GM18502 (cell line): ENCODE measurements around the gene DNAH12.
"Not testable (repeated sequence)": the region's sequence is repeated elsewhere in the genome, so short reads cannot be mapped to it uniquely, and the experiment has no call there.

Source experiments
- ATAC-seq: cut with Tn5 transposase; IDR thresholded peaks from one replicate; pipeline ENCODE4 v1.9.1; 2021; ENCODE audit warnings: mild to moderate bottlenecking; ENCODE audit not compliant: unreplicated experiment, poor library complexity

The DNAH12 gene

DNA sequence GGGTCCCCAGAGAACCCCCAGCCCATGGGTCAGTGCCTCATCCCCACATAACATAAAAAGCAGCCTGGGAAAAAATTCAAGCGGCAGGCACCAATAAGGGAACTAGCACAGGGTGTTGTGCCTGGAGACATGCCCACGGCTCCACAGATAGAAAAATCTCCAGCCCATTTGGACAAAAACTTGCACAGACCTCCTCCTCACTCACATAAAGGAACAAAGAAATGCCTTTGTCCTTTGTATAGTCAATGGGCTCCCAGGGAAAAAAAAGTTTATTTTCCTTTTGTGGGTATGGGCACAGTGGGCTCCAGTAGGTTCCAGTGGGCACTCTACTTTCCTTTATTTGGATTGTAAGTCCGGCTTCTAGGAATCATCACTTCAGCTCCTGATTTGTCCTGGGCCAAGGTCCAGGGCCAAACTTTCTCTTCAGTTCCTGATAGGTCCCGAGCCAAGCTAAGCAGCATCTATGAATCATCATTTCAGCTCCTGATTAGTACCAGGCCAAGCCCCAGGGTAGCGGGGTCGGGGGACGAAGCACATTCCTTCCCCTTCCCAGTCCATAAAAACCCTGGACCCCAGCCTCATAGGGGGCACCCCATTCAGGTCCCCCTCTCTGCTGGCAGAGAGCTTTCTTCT is 1.6 kb upstream of the DNAH12 start:
- ATAC-seq: no peak

DNA sequence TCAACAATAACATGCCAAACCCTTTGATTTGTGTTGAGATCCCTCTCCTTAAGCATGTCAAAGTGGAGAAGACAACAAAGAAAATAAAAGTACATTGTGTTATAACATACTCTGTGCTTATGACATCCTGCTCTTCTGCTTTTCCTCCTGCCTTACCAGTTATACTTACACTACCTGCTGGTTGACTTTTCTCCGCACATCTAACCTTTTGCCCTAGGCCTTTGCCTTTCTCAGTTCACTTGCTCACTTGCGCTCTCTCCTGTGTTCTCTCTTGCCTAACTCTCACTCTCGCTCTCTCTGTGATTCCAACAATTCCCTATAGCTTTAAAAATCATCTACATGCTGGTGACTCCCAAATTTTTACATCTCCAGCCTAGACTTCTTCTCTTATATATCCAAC is 5.7 kb downstream of the DNAH12 start:
- no peak for ATAC-seq

DNA sequence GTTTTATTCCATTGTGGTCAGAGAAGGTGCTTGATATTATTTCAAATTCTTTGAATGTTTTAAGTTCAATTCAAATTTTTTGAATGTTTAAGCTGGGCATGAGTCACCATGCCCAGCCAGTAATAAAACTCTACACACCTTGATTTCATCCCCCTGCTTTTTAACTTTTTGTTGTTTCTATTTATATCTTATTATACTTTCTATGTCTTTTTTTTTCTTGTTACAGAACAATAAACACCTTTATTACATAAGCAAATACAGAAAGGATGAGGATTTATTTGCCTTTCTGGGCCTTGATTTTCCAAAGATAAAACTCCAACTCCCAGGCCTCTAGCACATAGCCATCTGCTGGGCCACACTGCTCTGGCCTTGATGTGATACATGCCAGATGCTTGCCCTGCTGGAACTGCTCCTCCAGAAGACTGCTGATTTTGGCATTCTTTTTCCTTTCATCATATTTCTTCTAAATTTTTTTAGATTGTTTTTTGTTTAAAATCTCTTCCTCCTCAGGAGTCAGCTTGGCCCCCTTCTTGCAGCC is 14.0 kb downstream of the DNAH12 start:
- ATAC-seq: no peak

DNA sequence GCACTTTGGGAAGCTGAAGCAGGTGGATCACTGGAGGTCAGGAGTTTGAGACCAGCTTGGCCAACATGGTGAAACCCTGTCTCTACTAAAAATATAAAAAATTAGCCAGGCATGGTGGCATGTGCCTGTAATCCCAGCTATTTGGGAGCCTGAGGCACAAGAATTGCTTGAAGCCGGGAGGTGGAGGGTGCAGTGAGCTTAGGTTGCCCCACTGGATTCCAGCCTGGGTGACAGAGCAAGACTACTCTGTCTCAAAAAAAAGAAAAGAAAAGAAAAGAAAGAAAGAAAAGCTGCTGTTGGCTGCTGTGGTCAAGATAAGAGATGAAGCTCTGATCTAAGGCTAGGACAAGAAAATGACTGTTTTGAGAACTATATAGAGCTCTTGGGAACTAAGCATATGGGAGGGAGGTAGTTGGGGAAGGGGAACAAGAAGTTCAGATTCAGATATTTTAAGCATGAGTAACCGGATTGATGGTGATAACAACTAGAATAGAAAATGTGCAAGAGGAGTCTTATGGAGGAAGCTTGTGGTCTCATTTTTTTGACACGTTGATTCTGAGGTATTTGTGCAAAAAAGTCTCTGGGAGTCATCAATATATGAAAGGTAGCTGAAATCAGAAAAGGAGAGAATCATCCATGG is 25.7 kb downstream of the DNAH12 start:
- no peak for ATAC-seq

DNA sequence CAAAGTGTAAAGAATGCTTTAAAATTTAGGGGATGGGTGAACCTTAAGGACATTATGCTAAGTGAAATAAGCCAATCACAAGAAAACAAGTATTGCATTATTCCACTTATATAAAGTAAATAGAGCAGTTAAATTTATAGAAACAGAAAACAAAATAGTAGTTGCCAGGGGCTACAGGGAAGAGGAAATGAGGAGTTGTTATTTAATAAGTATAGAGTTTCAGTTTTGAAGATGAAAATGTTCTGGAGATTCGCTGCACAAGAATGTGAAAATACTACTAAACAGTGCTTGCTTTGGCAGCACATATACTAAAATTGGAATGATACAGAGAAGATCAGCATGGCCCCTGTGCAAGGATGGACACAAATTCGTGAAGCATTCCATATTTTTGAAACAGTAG is 32.0 kb downstream of the DNAH12 start:
- no peak for ATAC-seq

DNA sequence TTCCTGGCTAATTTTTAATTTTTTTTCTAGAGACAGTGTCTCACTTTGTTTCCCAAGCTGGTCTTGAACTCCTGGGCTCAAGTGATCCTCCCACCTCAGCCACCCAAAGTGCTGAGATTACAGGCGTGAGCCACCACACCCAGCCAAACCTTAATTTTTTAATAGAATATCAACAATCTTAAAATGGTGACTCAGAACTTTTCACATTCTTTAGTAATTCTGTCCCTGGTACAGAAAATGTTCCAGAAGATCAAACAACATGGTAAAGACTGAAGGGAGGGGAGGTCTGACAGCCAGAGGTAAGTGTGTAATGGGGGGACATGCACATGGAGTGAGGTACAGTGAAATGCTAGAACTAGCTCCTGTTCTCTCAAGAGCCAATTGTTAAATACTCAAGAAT is 38.2 kb downstream of the DNAH12 start:
- no peak for ATAC-seq

DNA sequence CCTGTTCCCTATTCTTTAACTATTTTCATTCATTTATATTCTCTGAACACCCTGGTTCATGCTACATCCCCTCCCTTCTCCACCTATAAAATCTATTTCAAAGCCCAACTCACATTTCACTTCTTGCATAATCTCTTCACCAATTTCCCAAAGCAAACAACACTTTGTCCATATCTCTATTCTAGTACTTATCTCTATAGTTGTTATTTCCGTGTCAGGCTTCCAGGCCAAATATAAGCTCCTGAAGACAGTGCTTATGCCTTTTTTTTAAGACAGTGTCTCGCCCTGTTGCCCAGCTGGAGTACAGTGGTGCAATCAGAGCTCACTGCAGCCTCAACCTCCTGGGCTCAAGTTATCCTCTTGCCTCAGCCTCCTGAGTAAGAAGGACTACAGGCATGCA is 43.6 kb downstream of the DNAH12 start:
- ATAC-seq: no peak

DNA sequence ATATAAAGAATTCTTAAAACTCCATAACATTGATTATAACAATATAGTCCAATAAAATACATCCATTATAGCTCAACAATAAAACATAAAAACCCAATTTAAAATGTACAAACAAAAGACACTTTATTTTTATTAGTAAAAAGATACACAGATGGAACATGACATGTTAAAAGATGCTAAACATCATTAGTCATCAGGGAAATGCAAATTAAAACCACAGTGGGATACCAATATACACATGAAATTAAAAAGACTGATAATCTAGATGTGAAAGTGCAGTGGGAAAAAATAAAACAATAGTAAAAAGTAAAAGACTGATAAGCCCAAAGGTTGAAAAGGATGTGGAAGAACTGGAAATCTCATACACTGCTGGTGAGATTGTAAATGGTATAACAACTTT is 46.2 kb downstream of the DNAH12 start:
- ATAC-seq: no peak

DNA sequence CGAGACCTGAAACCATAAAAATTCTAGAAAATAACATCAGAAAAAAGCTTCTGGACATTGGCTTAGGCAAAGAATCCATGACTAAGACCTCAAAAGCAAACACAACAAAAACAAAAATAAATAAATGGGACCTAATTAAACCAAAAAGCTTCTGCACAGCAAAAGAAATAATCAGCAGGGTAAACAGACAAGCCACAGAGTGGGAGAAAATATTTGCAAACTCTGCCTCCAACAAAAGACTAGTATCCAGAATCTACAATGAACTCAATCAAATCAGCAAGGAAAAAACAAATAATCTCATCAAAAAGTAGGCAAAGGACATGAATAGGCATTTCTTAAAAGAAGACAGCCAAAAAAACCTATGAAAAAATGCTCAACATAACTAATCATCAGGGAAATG is 59.6 kb downstream of the DNAH12 start:
- no peak for ATAC-seq

DNA sequence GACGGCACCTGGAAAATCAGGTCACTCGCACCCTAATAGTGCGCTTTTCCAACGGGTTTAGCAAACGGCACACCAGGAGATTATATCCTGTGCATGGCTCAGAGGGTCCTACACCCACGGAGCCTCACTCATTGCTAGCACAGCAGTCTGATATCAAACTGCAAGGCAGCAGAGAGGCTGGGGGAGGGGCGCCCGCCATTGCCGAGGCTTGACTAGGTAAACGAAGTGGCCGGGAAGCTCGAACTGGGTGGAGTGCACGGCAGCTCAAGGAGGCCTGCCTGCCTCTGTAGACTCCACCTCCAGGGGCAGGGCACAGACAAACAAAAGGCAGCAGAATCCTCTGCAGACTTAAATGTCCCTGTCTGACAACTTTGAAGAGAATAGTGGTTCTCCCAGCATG is 67.0 kb downstream of the DNAH12 start:
- not testable (repeated sequence) for ATAC-seq

DNA sequence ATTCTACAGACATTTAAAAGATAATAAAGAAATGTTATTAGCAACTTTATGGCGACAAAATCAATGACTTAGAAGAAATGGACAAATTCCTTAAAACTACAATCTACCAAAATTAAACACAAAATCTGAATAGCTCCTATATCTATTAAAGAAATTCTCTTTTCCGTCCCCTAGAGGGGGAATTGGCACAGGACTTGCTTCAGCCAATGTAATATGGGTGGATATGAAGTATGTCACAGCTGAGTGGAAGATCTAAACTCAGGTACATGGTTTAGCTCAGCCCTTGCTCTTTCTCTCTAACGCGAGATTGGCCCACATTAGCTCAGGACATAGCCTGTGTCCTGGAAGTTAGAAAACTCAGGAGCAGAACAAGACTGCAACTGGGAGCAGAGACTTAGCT is 79.3 kb downstream of the DNAH12 start:
- no peak for ATAC-seq

DNA sequence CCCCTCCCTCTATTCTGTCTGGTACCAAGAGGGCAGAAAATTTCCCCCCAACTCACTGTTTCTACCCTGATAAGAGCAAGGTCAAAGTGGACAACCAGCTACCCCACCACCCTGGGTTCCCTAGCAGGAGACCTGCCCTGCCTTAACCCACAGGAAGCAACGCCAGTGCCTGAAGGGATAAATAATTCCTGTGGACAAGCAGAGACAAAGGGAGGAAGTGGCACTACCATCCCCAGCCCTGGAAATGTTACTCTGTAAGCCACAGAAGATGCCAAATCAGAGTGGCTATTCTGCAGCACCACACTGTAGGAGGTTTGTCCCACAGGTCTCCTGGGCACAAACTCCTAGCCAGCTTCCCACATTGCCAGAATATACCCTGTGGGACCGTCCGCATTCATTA is 80.1 kb downstream of the DNAH12 start:
- no peak for ATAC-seq

DNA sequence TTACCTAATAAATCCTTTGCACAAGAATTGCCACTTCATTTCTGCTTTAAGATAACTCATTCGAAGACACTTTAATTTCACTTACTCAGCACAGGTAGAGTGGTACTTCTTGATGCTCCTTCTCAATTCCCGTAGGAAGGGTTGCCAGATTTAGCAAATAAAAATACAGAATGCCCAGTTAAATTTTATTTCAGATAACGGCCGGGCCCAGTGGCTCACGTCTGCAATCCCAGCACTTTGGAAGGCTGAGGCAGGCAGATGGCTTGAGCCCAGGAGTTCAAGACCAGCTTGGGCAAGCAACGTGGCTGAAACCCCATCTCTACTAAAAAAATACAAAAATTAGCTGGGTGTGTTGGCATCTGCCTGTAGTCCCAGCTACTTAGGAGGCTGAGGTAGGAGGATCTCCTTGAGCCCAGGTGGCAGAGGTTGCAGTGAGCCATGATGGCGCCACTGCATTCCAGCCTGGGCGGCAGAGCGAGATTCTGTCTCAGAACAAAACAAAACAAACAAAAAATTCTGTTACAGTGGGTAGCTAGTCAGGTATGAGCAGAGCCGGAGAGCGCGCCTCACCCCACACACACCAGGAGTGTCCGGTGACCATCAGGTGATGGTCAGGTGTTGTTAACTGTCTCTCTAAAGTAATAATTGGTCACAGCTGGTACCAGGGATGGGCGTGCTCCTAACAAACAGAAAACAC is 92.8 kb downstream of the DNAH12 start:
- no peak for ATAC-seq

DNA sequence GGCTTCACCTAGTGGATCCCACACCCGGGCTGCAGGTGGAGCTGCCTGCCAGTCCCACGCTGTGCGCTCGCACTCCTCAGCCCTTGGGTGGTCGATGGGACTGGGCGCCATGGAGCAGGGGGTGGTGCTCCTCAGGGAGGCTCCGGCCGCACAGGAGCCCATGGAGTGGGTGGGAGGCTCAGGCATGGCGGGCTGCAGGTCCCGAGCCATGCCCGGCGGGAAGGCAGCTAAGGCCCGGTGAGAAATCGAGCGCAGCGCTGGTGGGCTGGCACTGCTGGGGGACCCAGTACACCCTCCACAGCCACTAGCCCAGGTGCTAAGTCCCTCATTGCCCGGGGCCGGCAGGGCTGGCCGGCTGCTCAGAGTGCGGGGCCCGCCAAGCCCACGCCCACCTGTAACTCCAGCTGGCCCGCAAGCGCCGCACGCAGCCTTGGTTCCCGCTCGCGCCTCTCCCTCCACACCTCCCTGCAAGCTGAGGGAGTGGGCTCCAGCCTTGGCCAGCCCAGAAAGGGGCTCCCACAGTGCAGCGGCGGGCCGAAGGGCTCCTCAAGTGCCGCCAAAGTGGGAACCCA is 94.8 kb downstream of the DNAH12 start:
- not testable (repeated sequence) for ATAC-seq

DNA sequence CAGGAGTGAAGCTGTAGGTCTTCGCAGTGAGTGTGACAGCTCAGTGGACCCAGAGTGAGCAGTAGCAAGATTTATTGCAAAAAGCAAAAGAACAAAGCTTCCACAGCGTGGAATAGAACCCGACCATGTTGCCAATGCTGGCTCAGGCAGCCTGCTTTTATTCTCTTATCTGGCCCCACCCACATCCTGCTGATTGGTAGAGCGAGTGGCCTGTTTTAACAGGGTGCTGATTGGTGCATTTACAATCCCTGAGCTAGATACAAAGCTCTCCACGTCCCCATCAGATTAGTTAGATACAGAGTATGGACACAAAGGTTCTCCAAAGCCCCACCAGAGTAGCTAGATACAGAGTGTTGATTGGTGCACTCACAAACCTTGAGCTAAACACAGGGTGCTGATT is 95.7 kb downstream of the DNAH12 start:
- ATAC-seq: not testable (repeated sequence)

DNA sequence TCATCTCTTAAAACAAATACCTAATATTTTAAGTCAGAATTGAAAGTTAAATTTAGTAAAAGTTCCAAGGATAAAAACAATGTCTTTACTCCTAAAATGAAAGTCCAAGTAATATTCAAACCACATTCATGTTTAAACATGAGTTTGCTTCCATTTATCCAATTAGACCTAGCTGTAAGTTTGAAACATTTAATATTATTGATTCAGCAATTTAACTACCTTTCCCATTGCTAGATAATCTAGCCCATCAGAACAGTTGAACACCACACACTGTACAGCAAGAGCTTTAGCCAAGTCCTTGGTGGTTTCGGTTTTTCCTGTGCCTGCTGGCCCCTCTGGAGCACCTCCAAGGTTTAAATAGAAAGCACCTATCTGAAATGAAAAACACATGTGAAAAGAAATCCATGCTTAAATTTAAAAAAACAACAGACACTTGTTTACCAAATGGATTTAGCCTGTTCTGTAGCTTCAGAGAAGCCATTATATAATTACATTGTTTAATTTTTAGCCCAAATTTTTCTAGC is 97.8 kb downstream of the DNAH12 start:
- ATAC-seq: no peak

DNA sequence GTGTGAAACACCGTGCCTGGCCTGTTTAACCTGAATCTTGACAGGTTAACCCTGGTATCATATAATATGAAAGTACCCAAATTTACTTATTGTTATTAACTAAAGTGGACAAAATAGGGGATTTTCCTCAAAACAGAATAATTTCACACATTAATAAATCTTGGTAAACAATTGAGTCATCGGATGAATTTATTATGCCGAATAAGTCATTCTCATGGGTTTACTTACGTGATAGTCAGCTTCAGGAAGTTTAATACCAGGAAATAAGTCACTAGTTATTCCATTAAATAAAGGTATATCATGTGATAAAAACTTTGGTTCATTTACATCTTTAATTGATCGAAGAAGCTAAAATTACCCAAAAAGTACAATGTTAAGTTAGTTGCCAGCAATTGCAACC is 99.7 kb downstream of the DNAH12 start:
- no peak for ATAC-seq

DNA sequence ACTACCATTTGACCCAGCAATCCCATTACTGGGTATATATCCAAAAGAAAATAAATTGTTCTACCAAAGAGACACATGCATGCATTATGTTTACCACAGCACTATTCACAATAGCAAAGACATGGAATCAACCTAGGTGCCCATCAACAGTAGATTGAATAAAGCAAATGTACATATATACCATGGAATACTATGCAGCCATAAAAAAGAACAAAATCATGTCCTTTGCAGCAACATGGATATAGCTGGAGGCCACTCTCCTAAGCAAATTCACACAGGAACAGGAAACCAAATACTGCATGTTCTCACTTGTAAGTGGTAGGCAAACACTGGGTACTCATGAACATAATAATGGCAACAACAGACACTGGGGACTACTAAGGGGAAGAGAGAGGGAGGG is 104.0 kb downstream of the DNAH12 start:
- not testable (repeated sequence) for ATAC-seq

DNA sequence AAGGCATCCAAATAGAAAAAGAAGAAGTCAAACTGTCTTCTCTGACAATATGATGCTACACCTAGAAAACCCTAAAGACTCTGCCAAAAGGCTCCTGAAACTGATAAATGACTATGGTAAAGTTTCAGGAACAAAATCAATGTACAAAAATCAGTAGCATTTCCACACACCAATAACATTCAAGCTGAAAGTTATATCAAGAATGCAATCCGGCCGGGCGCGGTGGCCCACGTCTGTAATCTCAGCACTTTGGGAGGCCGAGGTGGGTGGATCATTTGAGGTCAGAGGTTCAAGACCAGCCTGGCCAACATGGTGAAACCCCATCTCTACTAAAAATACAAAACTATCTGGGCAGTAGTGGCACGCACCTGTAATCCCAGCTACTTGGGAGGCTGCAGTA is 105.7 kb downstream of the DNAH12 start:
- ATAC-seq: not testable (repeated sequence)

DNA sequence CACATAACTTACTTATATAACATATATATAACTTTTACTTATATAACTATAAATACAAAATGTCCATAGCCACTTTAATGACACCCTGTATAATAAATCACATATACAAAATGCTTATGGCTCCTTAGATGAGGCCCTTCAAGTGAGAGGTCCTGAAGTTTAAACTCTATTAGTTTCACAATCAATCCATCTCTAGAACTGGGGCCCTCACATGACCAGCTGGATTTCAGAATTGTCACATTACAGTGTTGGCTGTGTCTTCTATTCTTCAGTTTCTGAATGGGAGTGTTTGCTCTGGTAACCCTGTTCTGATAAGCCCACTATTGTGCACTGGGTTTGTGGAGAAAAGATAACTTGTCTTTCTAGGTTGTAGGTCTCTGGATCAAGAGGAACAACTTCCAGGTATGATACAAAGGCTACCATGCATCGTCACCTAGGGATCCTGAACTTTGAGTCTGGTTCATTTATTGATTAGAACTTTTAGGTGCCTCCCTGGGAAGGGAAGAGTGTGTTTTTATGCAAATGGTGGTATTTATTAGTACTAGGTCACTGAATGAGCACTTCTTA is 107.9 kb downstream of the DNAH12 start:
- no peak for ATAC-seq

DNA sequence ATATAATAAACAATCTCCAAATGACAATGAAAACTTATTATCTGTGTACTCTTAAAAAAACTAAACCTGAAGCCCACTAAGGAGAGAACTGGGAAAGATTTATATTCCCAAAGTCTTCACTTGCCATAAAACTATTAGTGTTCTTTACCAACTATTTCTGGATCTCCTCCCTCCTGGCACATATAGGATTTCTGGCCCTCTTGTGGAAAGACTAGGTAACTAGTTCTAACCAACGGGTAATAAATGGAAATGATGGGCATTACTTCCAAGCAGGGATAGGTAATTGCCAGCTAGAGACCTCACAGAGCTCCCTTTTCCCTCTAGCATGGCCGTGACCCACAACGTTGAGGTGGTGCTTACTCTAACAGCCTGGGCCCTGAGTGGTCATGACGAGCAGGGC is 110.1 kb downstream of the DNAH12 start:
- ATAC-seq: no peak
